ENCODE measurements around the gene PPM1M. TPM values are rescaled to one million over a fixed set of nuclear protein-coding genes. Genes with fewer than 3 reads are reported as not detected.

PPM1M gene
- total RNA-seq, 1 donor = 28.2 TPM

DNA sequence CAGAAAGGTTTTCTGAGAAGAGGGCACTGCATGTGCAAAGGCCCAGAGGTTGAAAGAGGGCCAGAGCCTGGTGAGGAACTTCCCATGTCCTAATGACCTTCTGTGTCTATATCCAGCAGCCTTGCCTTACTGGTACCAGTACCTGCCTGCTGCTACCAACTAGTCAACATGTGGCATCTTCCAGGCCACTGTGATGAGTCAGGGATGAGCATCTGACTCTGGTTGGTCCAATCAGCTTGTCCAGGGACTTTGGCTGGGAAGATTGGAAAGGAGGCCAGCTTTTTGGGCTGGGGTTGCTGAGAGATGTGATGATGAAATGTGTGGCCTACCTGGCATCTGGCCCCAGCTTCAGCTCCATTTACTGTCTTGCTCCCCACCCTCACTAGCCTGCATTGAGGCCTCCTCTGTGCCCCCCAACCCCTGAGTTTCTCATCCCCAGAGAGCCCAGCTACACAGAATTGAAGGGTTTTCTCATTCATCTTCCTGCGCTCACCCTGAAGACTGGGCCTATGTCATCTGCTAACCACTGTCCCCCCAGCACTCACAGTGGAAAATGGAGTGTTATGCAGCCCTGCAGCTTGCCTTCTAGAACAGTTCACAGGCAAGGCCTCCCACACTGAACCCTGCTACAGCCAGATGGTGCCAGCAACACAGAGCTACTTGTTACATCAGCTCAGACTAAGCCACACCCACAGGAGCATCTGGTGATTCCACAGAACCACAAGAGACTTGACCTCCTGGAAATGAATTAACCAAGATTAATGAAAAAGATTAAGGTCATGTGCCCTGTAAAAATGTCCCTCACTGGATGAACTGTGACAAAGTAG is 5.3 kb upstream of the PPM1M start:
- peak overlapping the region; percentile 84 for H3K27ac ChIP-seq (ENCODE audit: low read depth, low read length)
- H3K79me2 ChIP-seq (ENCODE audit: insufficient read depth, low read length) = peaks cover 35% of the 10 kb centered on the region
- peak overlapping the region; percentile 99 for H3K4me2 ChIP-seq (ENCODE audit: insufficient read depth, low read length)
- peak overlapping the region; percentile 94 for H3K4me3 ChIP-seq (ENCODE audit: insufficient read depth, low read length)
- H3K4me1 ChIP-seq (ENCODE audit: insufficient read depth, low read length) = peaks cover 47% of the 10 kb centered on the region
- H4K20me1 ChIP-seq (ENCODE audit: insufficient read depth, low read length) = peaks cover 14% of the 10 kb centered on the region
- H3K27me3 ChIP-seq (ENCODE audit: insufficient read depth, low read length) = no peaks in the 10 kb centered on the region
- no peak overlapping the region for H2AFZ ChIP-seq (ENCODE audit: low read length)
- TF ChIP-seq CTCF (IDR thresholded peaks at IDR 0.05; ENCODE audit: extremely low read depth, low read depth, low read length) = no peak
- peaks cover 4% of the 10 kb centered on the region for H3K36me3 ChIP-seq (ENCODE audit: insufficient read depth, low read length)
- no peaks in the 10 kb centered on the region for H3K9me3 ChIP-seq (ENCODE audit: low read depth, low read length)
- peak; percentile 98 for DNase-seq (ENCODE audit: insufficient read length, low spot score, missing footprints)

GRCh38 chr3:52240886-52241370 is 4.6 kb upstream of the PPM1M start:
- no peaks in the 10 kb centered on the region for H3K36me3 ChIP-seq (ENCODE audit: insufficient read depth, low read length)
- no peaks in the 10 kb centered on the region for H3K27me3 ChIP-seq (ENCODE audit: insufficient read depth, low read length)
- H2AFZ ChIP-seq (ENCODE audit: low read length) = no peak overlapping the region
- no peak for TF ChIP-seq CTCF (IDR thresholded peaks at IDR 0.05; ENCODE audit: extremely low read depth, low read depth, low read length)
- H3K4me1 ChIP-seq (ENCODE audit: insufficient read depth, low read length) = peaks cover 48% of the 10 kb centered on the region
- no peaks in the 10 kb centered on the region for H3K9me3 ChIP-seq (ENCODE audit: low read depth, low read length)
- H3K27ac ChIP-seq (ENCODE audit: low read depth, low read length) = peak overlapping the region; percentile 84
- H3K4me2 ChIP-seq (ENCODE audit: insufficient read depth, low read length) = no peak overlapping the region
- peaks cover 14% of the 10 kb centered on the region for H4K20me1 ChIP-seq (ENCODE audit: insufficient read depth, low read length)
- peaks cover 28% of the 10 kb centered on the region for H3K79me2 ChIP-seq (ENCODE audit: insufficient read depth, low read length)
- DNase-seq (ENCODE audit: insufficient read length, low spot score, missing footprints) = no peak
- no peak overlapping the region for H3K4me3 ChIP-seq (ENCODE audit: insufficient read depth, low read length)

DNA sequence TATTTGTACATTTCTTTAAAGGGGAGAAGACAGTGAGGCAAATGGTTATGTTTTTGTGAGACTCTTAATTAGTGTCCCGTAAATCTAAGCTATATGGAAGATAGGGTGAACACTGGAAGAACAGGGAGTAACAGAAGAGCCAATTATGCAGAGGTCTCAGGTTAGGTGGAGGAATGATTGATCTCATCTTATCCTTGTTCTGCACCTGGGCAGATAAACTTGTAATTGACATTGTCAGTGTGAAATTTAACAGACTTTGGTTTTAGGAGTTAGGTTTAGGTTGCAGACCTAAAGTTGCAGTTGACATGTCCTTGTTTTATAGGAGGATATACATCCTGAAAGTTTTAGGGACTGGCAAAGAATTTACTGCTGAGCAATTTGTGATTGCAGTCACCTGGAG is 3.5 kb upstream of the PPM1M start:
- H3K4me3 ChIP-seq (ENCODE audit: insufficient read depth, low read length) = no peak overlapping the region
- no peaks in the 10 kb centered on the region for H3K36me3 ChIP-seq (ENCODE audit: insufficient read depth, low read length)
- H2AFZ ChIP-seq (ENCODE audit: low read length) = no peak overlapping the region
- no peaks in the 10 kb centered on the region for H3K27me3 ChIP-seq (ENCODE audit: insufficient read depth, low read length)
- H3K4me2 ChIP-seq (ENCODE audit: insufficient read depth, low read length) = no peak overlapping the region
- DNase-seq (ENCODE audit: insufficient read length, low spot score, missing footprints) = peak; percentile 45
- H3K79me2 ChIP-seq (ENCODE audit: insufficient read depth, low read length) = peaks cover 19% of the 10 kb centered on the region
- no peak for TF ChIP-seq CTCF (IDR thresholded peaks at IDR 0.05; ENCODE audit: extremely low read depth, low read depth, low read length)
- no peaks in the 10 kb centered on the region for H3K9me3 ChIP-seq (ENCODE audit: low read depth, low read length)
- peaks cover 43% of the 10 kb centered on the region for H3K4me1 ChIP-seq (ENCODE audit: insufficient read depth, low read length)
- no peak overlapping the region for H3K27ac ChIP-seq (ENCODE audit: low read depth, low read length)
- H4K20me1 ChIP-seq (ENCODE audit: insufficient read depth, low read length) = peaks cover 10% of the 10 kb centered on the region

DNA sequence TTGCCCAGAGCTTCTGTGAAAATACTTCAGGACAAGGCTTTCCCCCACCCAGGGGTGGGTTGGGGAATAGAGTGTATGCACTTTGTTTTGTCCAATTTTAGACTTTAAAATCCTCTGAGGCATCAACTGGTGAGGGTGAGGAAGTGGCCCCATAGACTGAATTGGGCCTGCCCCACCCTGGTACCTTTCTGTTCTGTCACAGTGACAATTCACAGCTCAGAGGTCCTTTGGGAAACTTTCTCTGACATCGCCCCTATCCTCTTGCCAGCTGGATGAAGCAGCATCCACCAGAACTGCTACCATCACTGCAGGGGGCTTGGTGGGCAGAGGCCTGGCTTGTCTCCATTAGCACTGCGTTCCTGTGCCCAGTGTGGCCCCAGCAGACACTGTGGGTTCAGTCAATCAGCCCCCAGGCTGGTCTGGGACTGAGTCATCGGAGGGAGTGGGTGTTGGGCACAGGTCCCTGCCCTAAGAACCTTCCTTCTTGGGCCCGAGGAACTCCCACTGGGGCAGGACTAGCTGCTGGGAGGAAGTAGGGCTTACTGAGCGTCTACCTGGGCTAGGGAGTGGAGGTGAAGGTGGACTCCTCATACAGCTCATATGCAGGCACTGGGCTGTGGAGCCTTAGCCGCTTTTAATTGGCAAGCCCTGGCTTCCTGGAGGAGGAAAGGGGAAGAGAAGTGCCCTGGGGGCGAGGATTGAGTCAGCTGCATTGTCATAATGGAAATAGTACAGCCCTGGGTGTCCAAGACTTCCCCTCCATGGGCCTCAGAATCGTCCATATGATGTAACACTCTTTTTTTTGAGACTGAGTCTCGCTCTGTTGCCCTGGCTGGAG is 1.5 kb upstream of the PPM1M start:
- Histone ChIP-seq H3K79me2 (ENCODE audit: insufficient read depth, low read length) (peaks cover 3% of the 10 kb centered on the region), H3K9me3 (ENCODE audit: low read depth, low read length) (no peaks in the 10 kb centered on the region), H3K27me3 (ENCODE audit: insufficient read depth, low read length) (no peaks in the 10 kb centered on the region), H4K20me1 (ENCODE audit: insufficient read depth, low read length) (peaks cover 6% of the 10 kb centered on the region), H3K4me1 (ENCODE audit: insufficient read depth, low read length) (peaks cover 27% of the 10 kb centered on the region), H3K27ac (ENCODE audit: low read depth, low read length) (no peak overlapping the region), H2AFZ (ENCODE audit: low read length) (no peak overlapping the region), H3K36me3 (ENCODE audit: insufficient read depth, low read length) (no peaks in the 10 kb centered on the region), H3K4me2 (ENCODE audit: insufficient read depth, low read length) (no peak overlapping the region), H3K4me3 (ENCODE audit: insufficient read depth, low read length) (no peak overlapping the region)
- no peak for TF ChIP-seq CTCF (IDR thresholded peaks at IDR 0.05; ENCODE audit: extremely low read depth, low read depth, low read length)
- DNase-seq (ENCODE audit: insufficient read length, low spot score, missing footprints) = peak; percentile 93

Data from osteoblast (primary cell).